ENCODE data around the gene FBLN1. TPM values are rescaled to one million over a fixed set of nuclear protein-coding genes. Genes with fewer than 3 reads are reported as not detected.

The FBLN1 gene
- total and polyA plus RNA-seq, 2 of the 13 experiments (the other 11 are each of a cell fraction or from before 2014, with no cell fraction given), result 37.3 to 103 TPM

GRCh38 chr22:45597460-45598192, 94.9 kb downstream of the FBLN1 start (continued):
- TF ChIP-seq NONO (IDR thresholded peaks at IDR 0.05) (no peak), NONO (CRISPR knock-in tag; conservative IDR thresholded peaks at IDR 0.05) (no peak), ZFP90 (CRISPR knock-in tag; IDR thresholded peaks at IDR 0.05; ENCODE audit: borderline replicate concordance) (0 out of 2 replicates have a peak, but pooled peaks have one; percentile 52), EEA1 (CRISPR knock-in tag; IDR thresholded peaks at IDR 0.05; ENCODE audit: borderline replicate concordance) (no peak), MTF1 (CRISPR knock-in tag; IDR thresholded peaks at IDR 0.05) (no peak), CEBPB (IDR thresholded peaks at IDR 0.05; ENCODE audit: borderline replicate concordance, low read depth, low read length) (no peak), ZNF263 (CRISPR knock-in tag; IDR thresholded peaks at IDR 0.05) (no peak), ZNF441 (CRISPR knock-in tag; IDR thresholded peaks at IDR 0.05; ENCODE audit: borderline replicate concordance) (no peak), SALL1 (CRISPR knock-in tag; IDR thresholded peaks at IDR 0.05) (peak; percentile 76), PHF21A (CRISPR knock-in tag; IDR thresholded peaks at IDR 0.05) (peak; percentile 78), MAF1 (CRISPR knock-in tag; IDR thresholded peaks at IDR 0.05; ENCODE audit: borderline replicate concordance) (no peak), SMC3 (IDR thresholded peaks at IDR 0.05; ENCODE audit: low read length) (peak; percentile 15; the same call in 1 of the 2 replicates), ZNF713 (CRISPR knock-in tag; IDR thresholded peaks at IDR 0.05) (no peak; the same call in 1 of the 2 replicates), ZNF382 (CRISPR knock-in tag; IDR thresholded peaks at IDR 0.05; ENCODE audit: borderline replicate concordance) (no peak), ZSCAN29 (CRISPR knock-in tag; conservative IDR thresholded peaks at IDR 0.05) (no peak; the same call in 1 of the 2 replicates)
- TF ChIP-seq, protein P1, sequence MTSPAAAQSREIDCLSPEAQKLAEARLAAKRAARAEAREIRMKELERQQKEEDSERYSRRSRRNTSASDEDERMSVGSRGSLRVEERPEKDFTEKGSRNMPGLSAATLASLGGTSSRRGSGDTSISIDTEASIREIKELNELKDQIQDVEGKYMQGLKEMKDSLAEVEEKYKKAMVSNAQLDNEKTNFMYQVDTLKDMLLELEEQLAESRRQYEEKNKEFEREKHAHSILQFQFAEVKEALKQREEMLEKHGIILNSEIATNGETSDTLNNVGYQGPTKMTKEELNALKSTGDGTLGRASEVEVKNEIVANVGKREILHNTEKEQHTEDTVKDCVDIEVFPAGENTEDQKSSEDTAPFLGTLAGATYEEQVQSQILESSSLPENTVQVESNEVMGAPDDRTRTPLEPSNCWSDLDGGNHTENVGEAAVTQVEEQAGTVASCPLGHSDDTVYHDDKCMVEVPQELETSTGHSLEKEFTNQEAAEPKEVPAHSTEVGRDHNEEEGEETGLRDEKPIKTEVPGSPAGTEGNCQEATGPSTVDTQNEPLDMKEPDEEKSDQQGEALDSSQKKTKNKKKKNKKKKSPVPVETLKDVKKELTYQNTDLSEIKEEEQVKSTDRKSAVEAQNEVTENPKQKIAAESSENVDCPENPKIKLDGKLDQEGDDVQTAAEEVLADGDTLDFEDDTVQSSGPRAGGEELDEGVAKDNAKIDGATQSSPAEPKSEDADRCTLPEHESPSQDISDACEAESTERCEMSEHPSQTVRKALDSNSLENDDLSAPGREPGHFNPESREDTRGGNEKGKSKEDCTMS (CRISPR knock-in tag; conservative IDR thresholded peaks at IDR 0.05), result no peak
- TF ChIP-seq, protein P2, sequence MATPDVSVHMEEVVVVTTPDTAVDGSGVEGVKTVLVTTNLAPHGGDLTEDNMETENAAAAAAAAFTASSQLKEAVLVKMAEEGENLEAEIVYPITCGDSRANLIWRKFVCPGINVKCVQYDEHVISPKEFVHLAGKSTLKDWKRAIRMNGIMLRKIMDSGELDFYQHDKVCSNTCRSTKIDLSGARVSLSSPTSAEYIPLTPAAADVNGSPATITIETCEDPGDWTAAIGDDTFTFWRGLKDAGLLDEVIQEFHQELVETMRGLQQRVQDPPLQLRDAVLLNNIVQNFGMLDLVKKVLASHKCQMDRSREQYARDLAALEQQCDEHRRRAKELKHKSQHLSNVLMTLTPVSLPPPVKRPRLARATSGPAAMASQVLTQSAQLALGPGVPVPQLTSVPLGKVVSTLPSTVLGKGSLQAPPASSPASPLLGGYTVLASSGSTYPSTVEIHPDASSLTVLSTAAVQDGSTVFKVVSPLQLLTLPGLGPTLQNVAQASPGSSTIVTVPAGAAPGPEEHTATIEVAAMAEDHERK (CRISPR knock-in tag; IDR thresholded peaks at IDR 0.05; ENCODE audit: low read depth), result no peak
- TF ChIP-seq, protein P3, sequence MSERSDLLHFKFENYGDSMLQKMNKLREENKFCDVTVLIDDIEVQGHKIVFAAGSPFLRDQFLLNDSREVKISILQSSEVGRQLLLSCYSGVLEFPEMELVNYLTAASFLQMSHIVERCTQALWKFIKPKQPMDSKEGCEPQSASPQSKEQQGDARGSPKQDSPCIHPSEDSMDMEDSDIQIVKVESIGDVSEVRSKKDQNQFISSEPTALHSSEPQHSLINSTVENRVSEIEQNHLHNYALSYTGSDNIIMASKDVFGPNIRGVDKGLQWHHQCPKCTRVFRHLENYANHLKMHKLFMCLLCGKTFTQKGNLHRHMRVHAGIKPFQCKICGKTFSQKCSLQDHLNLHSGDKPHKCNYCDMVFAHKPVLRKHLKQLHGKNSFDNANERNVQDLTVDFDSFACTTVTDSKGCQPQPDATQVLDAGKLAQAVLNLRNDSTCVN (CRISPR knock-in tag; IDR thresholded peaks at IDR 0.05; ENCODE audit: borderline replicate concordance), result peak; percentile 53; the same call in 1 of the 2 replicates
- TF ChIP-seq, protein P4, sequence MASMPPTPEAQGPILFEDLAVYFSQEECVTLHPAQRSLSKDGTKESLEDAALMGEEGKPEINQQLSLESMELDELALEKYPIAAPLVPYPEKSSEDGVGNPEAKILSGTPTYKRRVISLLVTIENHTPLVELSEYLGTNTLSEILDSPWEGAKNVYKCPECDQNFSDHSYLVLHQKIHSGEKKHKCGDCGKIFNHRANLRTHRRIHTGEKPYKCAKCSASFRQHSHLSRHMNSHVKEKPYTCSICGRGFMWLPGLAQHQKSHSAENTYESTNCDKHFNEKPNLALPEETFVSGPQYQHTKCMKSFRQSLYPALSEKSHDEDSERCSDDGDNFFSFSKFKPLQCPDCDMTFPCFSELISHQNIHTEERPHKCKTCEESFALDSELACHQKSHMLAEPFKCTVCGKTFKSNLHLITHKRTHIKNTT (CRISPR knock-in tag; IDR thresholded peaks at IDR 0.05), result no peak

Measured in HepG2 (cell line).